HepG2 (cell line): ENCODE measurements around the gene TEAD1. TPM values are rescaled to one million over a fixed set of nuclear protein-coding genes. Genes with fewer than 3 reads are reported as not detected.

Source experiments
- ATAC-seq: fragments of 200-7000 bp; cut with Tn5 transposase; 3 replicates; pipeline ENCODE4 v1.9.1; 2020; ENCODE audit warnings: mild to moderate bottlenecking, moderate library complexity
- BruUV-seq: library from RNA; stranded (reverse); fragments of 400-500 nt; replicated peaks from 2 replicates; lab custom pipeline; 2021; lab: Mats Ljungman, UMichigan
- CTCF ChIA-PET: fragments of 300-600 bp; formaldehyde crosslinking; extraction: SDS; loops from one replicate; lab custom pipeline; 2021; ENCODE audit warnings: low total read pairs, inconsistent platforms, low intra/inter-chr PET ratio; lab: Yijun Ruan, JAX
- POLR2A ChIA-PET: fragments of 350-600 bp; sonication (Branson Sonifier 250); formaldehyde crosslinking; loops from one replicate; lab custom pipeline; 2020; ENCODE audit warnings: antibody characterized with exemption, inconsistent platforms; lab: Yijun Ruan, JAX
- DNase-seq: peaks from one replicate; pipeline ENCODE4 v3.0.0-alpha.2; 2015; ENCODE audit warnings: low spot score
- FAIRE-seq: peaks from 3 replicates; lab custom pipeline; 2011; peaks lifted over from hg19 to GRCh38; lab: Jason Lieb, UNC
- H2AFZ ChIP-seq: one replicate; pipeline ENCODE4 v1.6.1; 2011; ENCODE audit warnings: low read length, inconsistent platforms
- H3K27ac ChIP-seq: fragments of 300-600 bp; 3 replicates; pipeline ENCODE4 v1.8.0; 2011; ENCODE audit warnings: mixed run types, mild to moderate bottlenecking, mixed read lengths, low read length, inconsistent platforms; ENCODE audit not compliant: insufficient read depth; ENCODE audit errors: extremely low read length
- H3K27me3 ChIP-seq, 2 experiments: fragments of 200-600 bp in 1 of 2; 2 replicates in 1 of 2; 3 replicates in 1 of 2; pipeline versions ENCODE4 v1.6.0 to v1.8.0; 2011; ENCODE audit warnings: low read length in 2 of 2, mild to moderate bottlenecking in 2 of 2, moderate library complexity in 2 of 2, inconsistent platforms in 1 of 2; ENCODE audit not compliant: insufficient read depth in 2 of 2, control insufficient read depth in 1 of 2
- H3K36me3 ChIP-seq, 2 experiments: fragments of 200-600 bp in 1 of 2; replicated peaks in 1 of 2; 2 replicates in 1 of 2; 3 replicates in 1 of 2; pipeline versions ENCODE4 v1.5.1 to v1.8.0; 2011; ENCODE audit warnings: low read length in 2 of 2, inconsistent platforms in 1 of 2; ENCODE audit not compliant: insufficient read depth in 2 of 2, control insufficient read depth in 1 of 2
- H3K4me1 ChIP-seq: 2 replicates; pipeline ENCODE4 v1.5.1; 2012; ENCODE audit warnings: low read length, inconsistent platforms; ENCODE audit not compliant: insufficient read depth
- H3K4me2 ChIP-seq: 2 replicates; pipeline ENCODE4 v1.6.0; 2011; ENCODE audit warnings: low read depth, low read length, inconsistent platforms
- H3K4me3 ChIP-seq, 3 experiments: fragments of 200-600 bp in 1 of 3; sonication (generic), shearing (Covaris generic) in 1 of 3; replicated peaks in 1 of 3; 2 replicates each; pipeline ENCODE4 v1.5.1; 2011 to 2016; ENCODE audit warnings: low read length in 3 of 3, inconsistent platforms in 2 of 3, low read depth in 2 of 3, mild to moderate bottlenecking in 2 of 3, control low read depth in 1 of 3, mixed read lengths in 1 of 3; ENCODE audit not compliant: insufficient read depth in 1 of 3
- H3K79me2 ChIP-seq: one replicate; pipeline ENCODE4 v1.6.1; 2011; ENCODE audit warnings: low read length, inconsistent platforms; ENCODE audit not compliant: insufficient read depth
- H3K9ac ChIP-seq: 2 replicates; pipeline ENCODE4 v1.6.0; 2011; ENCODE audit warnings: mild to moderate bottlenecking, low read depth, low read length, inconsistent platforms; ENCODE audit not compliant: insufficient read depth
- H3K9me3 ChIP-seq: 2 replicates; pipeline ENCODE4 v1.5.1; 2012; ENCODE audit warnings: mild to moderate bottlenecking, low read length
- H4K20me1 ChIP-seq: 2 replicates; pipeline ENCODE4 v1.6.0; 2011; ENCODE audit warnings: inconsistent platforms, mild to moderate bottlenecking, low read length, moderate library complexity; ENCODE audit not compliant: insufficient read depth
- CTCF ChIP-seq: sonication (generic); formaldehyde crosslinking; IDR thresholded peaks from 2 replicates; pipeline ENCODE4 v1.5.0; 2020; ENCODE audit warnings: mild to moderate bottlenecking, missing genetic modification reagents, moderate library complexity
- ZFP36L2 ChIP-seq: sonication (generic); formaldehyde crosslinking; IDR thresholded peaks from 2 replicates; pipeline ENCODE4 v1.4.0; 2020; ENCODE audit warnings: missing genetic modification reagents
- ZNF224 ChIP-seq: sonication (generic); formaldehyde crosslinking; IDR thresholded peaks from 2 replicates; pipeline ENCODE4 v1.5.0; 2020; ENCODE audit warnings: mild to moderate bottlenecking, missing genetic modification reagents
- ZNF7 ChIP-seq: IDR thresholded peaks from 2 replicates; pipeline ENCODE4 v1.6.1; 2016; ENCODE audit warnings: missing biosample characterization, missing genetic modification reagents
- WGBS: methylation state at CpG from one replicate; pipeline ENCODE4 v1.1.6; 2017; ENCODE audit warnings: low lambda C conversion rate; 5-methylcytosine and 5-hydroxymethylcytosine counted together
- in situ Hi-C: cut with HindIII; loops from 2 replicates; pipeline ENCODE4 v1.10.0; 2017; ENCODE audit warnings: low pct_unique_long_range_greater_than_20kb; ENCODE audit not compliant: extremely low pct_ligation_motif_present
- intact Hi-C: fragments of 100-400 bp; cut with micrococcal nuclease; formaldehyde crosslinking; loops from one replicate; pipeline ENCODE4 v1.10.0; 2022; ENCODE audit not compliant: unreplicated experiment
- polyA plus RNA-seq, 8 experiments: library from polyadenylated mRNA; depleted of rRNA in 3 of 8; stranded (reverse) in 7 of 8; unstranded in 1 of 8; fragments of >200 nt; fragmentation: Illumina TruSeq in 4 of 8; extraction: Trizol in 4 of 8; gene quantifications; 2 replicates each; pipeline versions ENCODE4 v1.2.1 to v1.2.3, GENCODE V29; 2011 to 2016; ENCODE audit warnings: low read depth in 4 of 8, missing spikeins in 1 of 8, mixed read lengths in 1 of 8; ENCODE audit not compliant: insufficient read depth in 1 of 8
- total RNA-seq, 5 experiments: library from RNA; depleted of rRNA; stranded (reverse); fragments of >200 nt; fragmentation: Illumina TruSeq; extraction: Trizol; gene quantifications; 2 replicates each; pipeline ENCODE4 v1.2.3, GENCODE V29; 2016; ENCODE audit warnings: low read depth in 1 of 5
- TF ChIP-seq, protein P1 (sequence below): sonication (generic); formaldehyde crosslinking; IDR thresholded peaks from 2 replicates; pipeline ENCODE4 v1.5.0; 2020; ENCODE audit warnings: missing genetic modification reagents, mild to moderate bottlenecking, borderline replicate concordance

TEAD1 gene
- total and polyA plus RNA-seq, 2 of the 13 experiments (the other 11 are each of a cell fraction or from before 2014, with no cell fraction given), result 20.1 to 30.5 TPM

DNA sequence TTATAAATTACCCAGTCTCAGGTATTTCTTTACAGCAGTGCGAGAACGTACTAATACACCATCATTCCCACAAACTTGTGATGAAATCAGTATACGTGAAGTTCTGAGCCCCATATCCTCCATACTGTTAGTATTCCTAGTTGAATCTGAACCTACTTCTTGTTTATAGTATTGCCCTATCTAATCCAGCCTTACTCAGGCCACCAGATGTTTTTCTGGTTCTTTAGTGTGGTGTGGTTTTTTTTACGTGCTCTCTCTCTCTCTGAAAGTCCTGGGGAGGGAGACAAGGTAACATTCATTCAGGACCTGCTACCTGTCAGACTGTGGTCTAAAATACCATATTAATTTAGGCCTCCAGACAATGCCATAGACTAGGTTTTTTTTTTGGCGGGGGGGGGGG is 47.6 kb upstream of the TEAD1 start (continued):
- TF ChIP-seq, protein P1, sequence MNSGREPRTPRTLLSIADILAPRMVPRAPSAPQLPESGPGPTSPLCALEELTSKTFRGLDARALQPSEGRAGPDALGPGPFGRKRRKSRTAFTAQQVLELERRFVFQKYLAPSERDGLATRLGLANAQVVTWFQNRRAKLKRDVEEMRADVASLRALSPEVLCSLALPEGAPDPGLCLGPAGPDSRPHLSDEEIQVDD (CRISPR knock-in tag), result no peak
- TF ChIP-seq ZNF224 (CRISPR knock-in tag) (no peak), CTCF (no peak)

GRCh38 chr11:12628314-12628713 is 45.9 kb upstream of the TEAD1 start:
- no peak for FAIRE-seq
- ChIA-PET POLR2A (no interaction called here), CTCF (no interaction called here)
- H4K20me1 ChIP-seq, result no peaks in the 10 kb centered on the region
- H2AFZ ChIP-seq, result no peak overlapping the region
- BruUV-seq, result no TSS peak
- no peaks in the 10 kb centered on the region for H3K27me3 ChIP-seq
- 50% methylated on average over 4 of the region's 4 CpGs for WGBS
- no peak overlapping the region for H3K9ac ChIP-seq
- peaks cover 6% of the 10 kb centered on the region; the same call in 1 of the 2 replicates for H3K9me3 ChIP-seq
- in situ Hi-C loops (no loop called here), intact Hi-C loops (no loop called here)
- no peak for DNase-seq
- no peaks in the 10 kb centered on the region for H3K79me2 ChIP-seq
- H3K4me3 ChIP-seq, result no peak overlapping the region
- no peak overlapping the region for H3K4me2 ChIP-seq
- H3K27ac ChIP-seq, result no peak overlapping the region
- ATAC-seq, result no peak
- no peaks in the 10 kb centered on the region for H3K4me1 ChIP-seq
- TF ChIP-seq ZNF7 (peak; percentile 82), ZFP36L2 (CRISPR knock-in tag) (no peak)
- no peaks in the 10 kb centered on the region for H3K36me3 ChIP-seq
